SK-N-DZ (cell line): ENCODE data around the gene AP2M1. TPM values are rescaled to one million over a fixed set of nuclear protein-coding genes. Genes with fewer than 3 reads are reported as not detected.
"Not testable (repeated sequence)": the region's sequence is repeated elsewhere in the genome, so short reads cannot be mapped to it uniquely, and the experiment has no call there.

Experiments
- DNase-seq: peaks from one replicate; pipeline ENCODE4 v3.0.0-alpha.2; 2015; ENCODE audit warnings: low spot score
- polyA plus RNA-seq, 2 experiments: library from polyadenylated mRNA; depleted of rRNA; stranded (reverse); fragments of >200 nt; gene quantifications; 2 replicates each; pipeline ENCODE4 v1.2.3, GENCODE V29; 2014

AP2M1 gene
- 334 and 339 TPM in 2 replicates for polyA plus RNA-seq (2014; cell fraction: cytosol; rRNA removed)
- 274 and 313 TPM in 2 replicates for polyA plus RNA-seq (2014; cell fraction: nucleus; rRNA removed)

GRCh38 chr3:184174646-184175492 lies at the start of gene AP2M1:
TSS of gene AP2M1 (plus strand) at chr3:184174855. CDS start at chr3:184176994, 2,139 bp downstream.
- peak; percentile 100 for DNase-seq

- DNase-seq, result no peak
Observed at GRCh38 chr3:184126006-184126405, 48.6 kb upstream of the AP2M1 start.

- peak; percentile 38 for DNase-seq
Observed at GRCh38 chr3:184129012-184129411, 45.6 kb upstream of the AP2M1 start.

- no peak for DNase-seq
Observed at GRCh38 chr3:184132945-184133344, 41.7 kb upstream of the AP2M1 start.

- peak; percentile 92 for DNase-seq
Observed at GRCh38 chr3:184133840-184134745, 40.6 kb upstream of the AP2M1 start.

GRCh38 chr3:184134746-184135148 lies 39.9 kb upstream of the AP2M1 start:
- no peak for DNase-seq

GRCh38 chr3:184135149-184135910 lies 39.3 kb upstream of the AP2M1 start, which contains the start of gene EIF2B5:
TSS of gene EIF2B5 (plus strand) at chr3:184135358. CDS start at chr3:184135386, 28 bp downstream.
- DNase-seq, result peak; percentile 98

- no peak for DNase-seq
Observed at GRCh38 chr3:184135911-184136260, 38.8 kb upstream of the AP2M1 start.

GRCh38 chr3:184140436-184140835 lies 34.2 kb upstream of the AP2M1 start:
- DNase-seq, result no peak

GRCh38 chr3:184142199-184142598 lies 32.5 kb upstream of the AP2M1 start:
- DNase-seq, result no peak

GRCh38 chr3:184143327-184143726 lies 31.3 kb upstream of the AP2M1 start:
- DNase-seq, result no peak

- DNase-seq, result no peak
Observed at GRCh38 chr3:184144505-184144904, 30.1 kb upstream of the AP2M1 start.

- DNase-seq, result peak; percentile 47
Observed at GRCh38 chr3:184145111-184145524, 29.5 kb upstream of the AP2M1 start.

GRCh38 chr3:184145751-184146270 lies 28.8 kb upstream of the AP2M1 start:
- no peak for DNase-seq

- no peak for DNase-seq
Observed at GRCh38 chr3:184148076-184148475, 26.6 kb upstream of the AP2M1 start.

- DNase-seq, result no peak
Observed at GRCh38 chr3:184149123-184149522, 25.5 kb upstream of the AP2M1 start.

- DNase-seq, result not testable (repeated sequence)
Observed at GRCh38 chr3:184149770-184150169, 24.9 kb upstream of the AP2M1 start.

GRCh38 chr3:184154885-184155643 lies 19.6 kb upstream of the AP2M1 start, which contains the start of gene DVL3:
TSS of gene DVL3 (plus strand) at chr3:184155377. CDS start at chr3:184155636, 259 bp downstream.
- peak; percentile 79 for DNase-seq

- peak; percentile 70 for DNase-seq
Observed at GRCh38 chr3:184155644-184156521, 18.8 kb upstream of the AP2M1 start.
